ENCODE data around the gene MYO9A.

The MYO9A gene

DNA sequence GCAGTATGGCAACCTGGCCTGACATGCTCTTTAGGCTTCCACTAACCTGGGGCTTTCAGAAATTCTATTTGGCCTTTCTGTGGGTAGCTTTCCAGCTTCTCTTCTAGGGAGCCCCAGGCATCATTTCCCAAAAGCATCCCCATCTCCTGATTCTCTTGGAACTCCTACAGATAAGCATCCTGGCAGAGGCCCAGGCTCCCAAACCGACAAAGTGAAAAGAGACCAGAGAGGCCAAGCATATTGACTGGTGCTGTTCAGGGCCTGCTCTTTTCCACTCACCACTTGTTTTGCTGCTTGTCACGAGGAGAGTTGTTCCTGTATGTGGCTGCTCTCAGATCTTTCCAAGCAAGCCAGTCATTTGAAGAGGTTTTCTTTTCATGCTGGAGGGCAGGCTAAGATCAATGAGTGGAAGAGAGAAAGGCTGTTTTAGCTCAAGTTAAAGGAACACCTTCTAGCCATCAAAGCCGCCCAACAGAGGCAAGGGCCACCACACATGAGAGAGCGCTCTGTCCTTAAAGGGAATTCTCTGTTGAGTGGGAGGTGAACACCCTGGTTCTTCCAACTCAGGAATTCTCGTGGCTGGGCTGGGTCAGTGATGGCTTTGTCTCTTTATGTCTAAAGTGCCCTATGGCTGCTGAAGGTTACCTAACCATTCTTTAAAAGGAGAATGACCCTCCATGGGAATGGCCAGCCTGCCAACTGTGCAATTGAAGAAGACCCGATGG is 338.7 kb downstream of the MYO9A start:
- DNase-seq: no peak

DNA sequence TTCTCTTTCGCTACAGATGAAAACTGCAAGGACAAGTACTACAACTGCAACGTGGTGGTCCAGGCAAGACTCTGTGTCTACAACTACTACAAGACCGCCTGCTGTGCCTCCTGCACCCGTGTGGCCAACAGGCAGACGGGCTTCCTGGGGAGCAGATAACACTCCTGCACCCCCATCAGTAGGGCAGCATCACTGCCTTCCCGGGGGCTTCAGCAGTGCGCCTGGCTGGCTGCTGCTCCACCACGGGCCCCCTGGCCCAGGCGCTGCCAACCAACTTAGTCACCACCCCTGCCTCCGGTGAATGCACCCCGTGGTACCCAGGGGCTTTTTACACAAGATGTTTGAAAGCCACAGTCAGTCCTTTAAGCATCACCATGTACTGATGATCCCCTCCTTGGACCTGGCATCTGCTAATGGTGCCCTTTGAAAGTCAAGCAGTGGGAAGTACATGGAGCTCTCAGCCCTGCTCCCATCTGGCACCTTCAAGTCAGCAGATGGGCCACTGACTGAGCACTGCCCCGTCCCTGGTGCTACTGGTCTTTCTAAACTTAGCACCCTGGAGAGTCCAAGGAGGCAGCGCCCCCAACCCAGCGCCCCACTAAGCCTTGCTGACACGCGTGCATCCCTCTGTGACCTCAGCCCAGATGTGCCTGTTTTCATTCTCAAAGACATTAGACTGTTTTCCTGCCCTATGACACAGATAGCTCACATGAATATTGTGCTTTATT is 340.6 kb downstream of the MYO9A start:
- no peak for DNase-seq

DNA sequence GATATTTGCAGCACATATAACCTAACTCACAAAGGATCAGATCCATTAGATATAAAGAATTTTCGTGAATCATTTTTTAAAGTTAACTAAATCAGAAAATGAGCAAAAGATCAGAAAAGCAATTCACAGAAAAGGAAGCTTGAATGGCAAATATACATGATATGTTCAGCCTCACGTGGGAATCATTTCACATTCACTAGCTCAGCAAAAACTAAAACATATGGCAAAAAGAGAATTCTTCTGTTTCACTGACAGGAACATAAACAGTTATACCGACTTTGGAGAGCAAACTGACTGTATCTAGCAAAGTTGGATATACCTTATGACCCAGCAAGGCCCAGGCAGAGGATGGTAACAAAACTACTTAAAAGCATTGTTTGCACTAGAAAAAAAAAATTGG is 341.6 kb downstream of the MYO9A start:
- DNase-seq: no peak

DNA sequence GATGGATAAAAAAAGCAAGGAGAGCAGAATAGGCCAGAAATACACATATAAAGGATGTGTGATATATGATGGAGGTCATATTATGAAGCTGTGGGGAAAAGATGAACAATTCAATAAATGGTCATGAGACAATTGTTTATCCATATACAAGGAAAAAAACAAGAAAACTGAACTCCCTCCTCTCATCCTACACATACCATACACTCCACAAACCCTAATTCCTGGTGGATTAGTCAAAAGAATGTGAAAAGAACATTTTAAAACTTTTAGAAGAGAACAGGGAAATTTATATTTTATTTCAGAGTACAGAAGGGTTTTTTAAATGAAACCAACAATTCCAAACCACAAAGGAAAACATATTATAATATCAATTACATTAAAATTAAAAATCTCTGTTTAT is 342.1 kb downstream of the MYO9A start:
- no peak for DNase-seq

DNA sequence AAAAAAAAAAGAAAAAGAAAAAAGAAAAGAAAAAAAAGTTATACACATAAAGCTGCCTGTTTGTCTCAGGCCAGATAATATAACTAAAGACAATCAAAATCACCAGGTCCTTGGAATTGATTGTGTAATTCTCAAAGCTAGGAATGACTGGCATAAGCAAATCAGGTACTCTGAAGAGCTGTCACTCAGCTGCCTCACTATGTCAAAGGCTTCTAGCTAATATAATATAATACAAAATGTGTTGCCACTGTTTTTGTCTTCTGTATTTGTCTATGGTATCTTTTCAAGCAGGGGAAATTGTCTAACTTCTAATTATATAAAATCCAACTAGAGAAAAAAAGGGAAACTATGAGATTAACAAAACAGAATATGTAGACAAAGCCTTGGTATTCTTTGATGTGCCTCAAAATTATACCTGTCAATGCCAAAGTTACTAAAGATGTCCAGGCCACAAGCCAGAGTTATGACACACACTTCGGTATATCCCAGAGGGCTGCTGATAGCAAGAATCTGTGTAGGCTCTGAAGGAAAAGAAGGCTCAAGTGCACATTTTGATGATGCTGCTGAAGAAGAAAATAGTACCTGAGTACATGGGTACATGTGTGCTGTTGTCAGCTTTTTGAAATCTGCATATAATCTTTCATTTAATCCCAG is 344.6 kb downstream of the MYO9A start:
- DNase-seq: no peak
